Neural progenitor cell (in vitro differentiated cells): ENCODE results near the gene PIK3C3. TPM values are rescaled to one million over a fixed set of nuclear protein-coding genes. Genes with fewer than 3 reads are reported as not detected.
"Not testable (repeated sequence)": the region's sequence is repeated elsewhere in the genome, so short reads cannot be mapped to it uniquely, and the experiment has no call there.

ENCODE experiments used
- DNase-seq: peaks from one replicate; pipeline ENCODE4 v3.0.0-alpha.2; 2016; ENCODE audit warnings: low spot score
- H2AFZ ChIP-seq: fragments of 200-600 bp; sonication (generic); replicated peaks from 2 replicates; pipeline ENCODE4 v1.6.1; 2016; ENCODE audit warnings: antibody characterized with exemption
- H3F3A ChIP-seq: fragments of 200-600 bp; sonication (generic); 2 replicates; pipeline ENCODE4 v1.6.1; 2016; ENCODE audit warnings: antibody characterized with exemption, low read depth
- H3K27ac ChIP-seq: fragments of 200-600 bp; sonication (generic); 2 replicates; pipeline ENCODE4 v1.5.1; 2016; ENCODE audit warnings: mild to moderate bottlenecking
- H3K27me3 ChIP-seq: fragments of 200-600 bp; sonication (generic); 2 replicates; pipeline ENCODE4 v1.6.1; 2016; ENCODE audit warnings: mild to moderate bottlenecking, moderate library complexity
- H3K36me3 ChIP-seq: fragments of 200-600 bp; sonication (generic); 2 replicates; pipeline ENCODE4 v1.5.1; 2016
- H3K4me1 ChIP-seq: fragments of 200-600 bp; sonication (generic); 2 replicates; pipeline ENCODE4 v1.6.1; 2016; ENCODE audit warnings: mixed run types
- H3K4me2 ChIP-seq: fragments of 200-600 bp; sonication (generic); 2 replicates; pipeline ENCODE4 v1.6.1; 2016
- H3K4me3 ChIP-seq: fragments of 200-600 bp; sonication (generic); 2 replicates; pipeline ENCODE4 v1.5.1; 2016
- H3K79me2 ChIP-seq: fragments of 200-600 bp; sonication (generic); 2 replicates; pipeline ENCODE4 v1.6.1; 2016; ENCODE audit warnings: low read depth
- H3K9ac ChIP-seq: fragments of 200-600 bp; sonication (generic); 2 replicates; pipeline ENCODE4 v1.6.1; 2016
- H3K9me3 ChIP-seq: fragments of 200-600 bp; sonication (generic); 2 replicates; pipeline ENCODE4 v1.5.1; 2016; ENCODE audit warnings: low read depth
- H4K20me1 ChIP-seq: fragments of 200-600 bp; sonication (generic); 2 replicates; pipeline ENCODE4 v1.6.1; 2016; ENCODE audit warnings: low read depth
- H3K27ac Mint-ChIP-seq: 3 replicates; pipeline ENCODE4 v1.8.0; 2021; ENCODE audit warnings: mixed read lengths
- H3K27me3 Mint-ChIP-seq: 2 replicates; pipeline ENCODE4 v1.8.0; 2022; ENCODE audit warnings: low read depth, mild to moderate bottlenecking, inconsistent platforms, moderate library complexity, mixed read lengths; ENCODE audit not compliant: insufficient read depth
- H3K36me3 Mint-ChIP-seq: 3 replicates; pipeline ENCODE4 v1.8.0; 2021; ENCODE audit warnings: mixed read lengths
- H3K4me1 Mint-ChIP-seq: 3 replicates; pipeline ENCODE4 v1.8.0; 2021; ENCODE audit warnings: mixed read lengths
- H3K4me3 Mint-ChIP-seq: 3 replicates; pipeline ENCODE4 v1.8.0; 2021; ENCODE audit warnings: mild to moderate bottlenecking, moderate library complexity, mixed read lengths
- H3K9me3 Mint-ChIP-seq: 3 replicates; pipeline ENCODE4 v1.8.0; 2020; ENCODE audit warnings: mixed read lengths
- EZH2 ChIP-seq: fragments of 200-600 bp; sonication (generic); IDR thresholded peaks from 2 replicates; pipeline ENCODE4 v1.6.1; 2017; ENCODE audit warnings: antibody characterized with exemption, mild to moderate bottlenecking, moderate library complexity
- EZH2phosphoT487 ChIP-seq: fragments of 200-600 bp; sonication (generic); IDR thresholded peaks from 2 replicates; pipeline ENCODE4 v1.6.1; 2017; ENCODE audit warnings: antibody characterized with exemption
- total RNA-seq: library from RNA; depleted of rRNA; stranded (reverse); fragments of >200 nt; gene quantifications from 2 replicates; pipeline ENCODE4 v1.2.3, GENCODE V29; 2015; ENCODE audit warnings: low replicate concordance
- TF ChIP-seq, protein P1 (sequence below): fragments of 200-600 bp; sonication (generic); IDR thresholded peaks from 2 replicates; pipeline ENCODE4 v1.5.1; 2017; ENCODE audit warnings: antibody characterized with exemption, mild to moderate bottlenecking

PIK3C3 gene
- total RNA-seq, 1 donor from 2014 or later: 87.0 TPM

GRCh38 chr18:42047721-42048120 is 92.7 kb downstream of the PIK3C3 start:
- peaks cover 4% of the 10 kb centered on the region for H3K4me1 Mint-ChIP-seq
- TF ChIP-seq, protein P1, sequence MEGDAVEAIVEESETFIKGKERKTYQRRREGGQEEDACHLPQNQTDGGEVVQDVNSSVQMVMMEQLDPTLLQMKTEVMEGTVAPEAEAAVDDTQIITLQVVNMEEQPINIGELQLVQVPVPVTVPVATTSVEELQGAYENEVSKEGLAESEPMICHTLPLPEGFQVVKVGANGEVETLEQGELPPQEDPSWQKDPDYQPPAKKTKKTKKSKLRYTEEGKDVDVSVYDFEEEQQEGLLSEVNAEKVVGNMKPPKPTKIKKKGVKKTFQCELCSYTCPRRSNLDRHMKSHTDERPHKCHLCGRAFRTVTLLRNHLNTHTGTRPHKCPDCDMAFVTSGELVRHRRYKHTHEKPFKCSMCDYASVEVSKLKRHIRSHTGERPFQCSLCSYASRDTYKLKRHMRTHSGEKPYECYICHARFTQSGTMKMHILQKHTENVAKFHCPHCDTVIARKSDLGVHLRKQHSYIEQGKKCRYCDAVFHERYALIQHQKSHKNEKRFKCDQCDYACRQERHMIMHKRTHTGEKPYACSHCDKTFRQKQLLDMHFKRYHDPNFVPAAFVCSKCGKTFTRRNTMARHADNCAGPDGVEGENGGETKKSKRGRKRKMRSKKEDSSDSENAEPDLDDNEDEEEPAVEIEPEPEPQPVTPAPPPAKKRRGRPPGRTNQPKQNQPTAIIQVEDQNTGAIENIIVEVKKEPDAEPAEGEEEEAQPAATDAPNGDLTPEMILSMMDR: no peak
- TF ChIP-seq EZH2 (no peak), EZH2phosphoT487 (no peak)
- no peaks in the 10 kb centered on the region for H3K9me3 ChIP-seq
- H3K4me3 Mint-ChIP-seq: no peak overlapping the region
- peaks cover 12% of the 10 kb centered on the region for H3K36me3 Mint-ChIP-seq
- no peak overlapping the region for H3K4me2 ChIP-seq
- peaks cover 5% of the 10 kb centered on the region for H3F3A ChIP-seq
- H4K20me1 ChIP-seq: no peaks in the 10 kb centered on the region
- no peaks in the 10 kb centered on the region for H3K9me3 Mint-ChIP-seq
- no peak for DNase-seq
- no peak overlapping the region for H3K4me3 ChIP-seq
- H3K27ac Mint-ChIP-seq: no peak overlapping the region
- H3K79me2 ChIP-seq: no peaks in the 10 kb centered on the region
- no peak overlapping the region for H3K9ac ChIP-seq
- H3K4me1 ChIP-seq: no peaks in the 10 kb centered on the region
- H3K27ac ChIP-seq: no peak overlapping the region
- H3K27me3 Mint-ChIP-seq: no peaks in the 10 kb centered on the region
- H2AFZ ChIP-seq: no peak overlapping the region
- no peaks in the 10 kb centered on the region for H3K27me3 ChIP-seq
- H3K36me3 ChIP-seq: peaks cover 6% of the 10 kb centered on the region

DNA sequence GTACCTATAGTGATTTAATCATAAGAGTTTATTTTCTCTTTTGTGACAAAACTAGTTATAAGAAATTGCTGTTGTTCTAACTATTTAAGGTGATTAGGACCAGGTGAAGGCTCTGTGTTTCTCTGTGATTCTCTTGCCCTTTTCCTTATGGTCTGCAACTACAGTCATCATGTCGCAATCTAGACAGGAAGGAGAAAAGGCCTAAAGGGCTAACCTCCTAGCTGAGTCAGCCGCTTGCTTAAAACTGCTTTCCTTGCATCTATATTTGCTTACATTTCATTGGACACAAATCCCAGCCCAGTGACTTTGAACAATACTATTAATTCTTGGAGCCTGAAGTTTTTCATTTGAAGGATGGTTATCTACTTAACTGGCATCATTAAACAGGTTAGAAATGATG is 93.1 kb downstream of the PIK3C3 start:
- no peak for DNase-seq
- Histone ChIP-seq H3K36me3 (peaks cover 6% of the 10 kb centered on the region), H2AFZ (no peak overlapping the region), H3K79me2 (no peaks in the 10 kb centered on the region), H3K27ac (no peak overlapping the region), H3K4me3 (no peak overlapping the region), H3F3A (peaks cover 8% of the 10 kb centered on the region), H4K20me1 (no peaks in the 10 kb centered on the region), H3K9ac (no peak overlapping the region), H3K9me3 (no peaks in the 10 kb centered on the region), H3K4me1 (no peaks in the 10 kb centered on the region), H3K4me2 (no peak overlapping the region), H3K27me3 (no peaks in the 10 kb centered on the region)
- Mint-ChIP-seq H3K4me3 (no peak overlapping the region), H3K9me3 (no peaks in the 10 kb centered on the region), H3K27ac (no peak overlapping the region), H3K4me1 (peaks cover 7% of the 10 kb centered on the region), H3K36me3 (peaks cover 12% of the 10 kb centered on the region), H3K27me3 (no peaks in the 10 kb centered on the region)
- TF ChIP-seq EZH2: no peak
- TF ChIP-seq, protein P1: no peak
- TF ChIP-seq EZH2phosphoT487: no peak

DNA sequence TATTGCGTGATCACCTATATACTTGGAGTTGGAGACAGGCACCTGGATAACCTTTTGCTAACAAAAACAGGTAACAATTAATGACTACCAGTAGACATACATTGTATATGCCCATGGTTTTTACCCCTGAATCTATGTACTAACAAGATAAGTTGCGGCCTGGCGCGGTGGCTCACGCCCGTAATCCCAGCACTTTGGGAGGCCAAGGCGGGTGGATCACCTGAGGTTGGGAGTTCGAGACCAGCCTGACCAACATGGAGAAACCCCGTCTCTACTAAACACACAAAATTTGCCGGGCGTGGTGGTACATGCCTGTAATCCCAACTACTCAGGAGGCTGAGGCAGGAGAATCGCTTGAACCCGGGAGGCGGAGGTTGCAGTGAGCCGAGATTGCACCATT is 94.5 kb downstream of the PIK3C3 start:
- not testable (repeated sequence) for H4K20me1 ChIP-seq

DNA sequence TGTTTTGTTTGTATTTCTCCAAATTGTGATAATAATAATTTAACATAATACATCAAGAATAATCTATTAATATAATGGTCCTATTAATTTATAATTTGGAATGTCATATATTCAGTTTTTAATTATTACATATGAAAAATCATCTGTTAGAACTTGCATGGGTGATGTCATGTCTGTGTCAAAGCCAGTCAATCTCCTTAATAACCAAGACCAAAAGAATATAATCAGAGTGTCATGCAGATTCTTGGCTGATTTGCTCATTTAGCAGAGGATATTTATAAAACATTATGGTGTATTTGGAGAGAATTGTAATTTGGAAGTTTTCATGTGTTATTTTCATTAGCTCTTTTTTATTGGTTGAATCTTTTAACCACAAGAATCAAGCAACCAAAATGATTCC is 96.4 kb downstream of the PIK3C3 start:
- Histone ChIP-seq H3K9me3 (no peaks in the 10 kb centered on the region), H3K79me2 (no peaks in the 10 kb centered on the region), H3K4me1 (no peaks in the 10 kb centered on the region), H4K20me1 (no peaks in the 10 kb centered on the region), H3K4me3 (no peak overlapping the region), H3K27ac (no peak overlapping the region), H2AFZ (no peak overlapping the region), H3F3A (peaks cover 8% of the 10 kb centered on the region), H3K27me3 (no peaks in the 10 kb centered on the region), H3K9ac (no peak overlapping the region), H3K4me2 (no peak overlapping the region), H3K36me3 (peaks cover 6% of the 10 kb centered on the region)
- Mint-ChIP-seq H3K27me3 (no peaks in the 10 kb centered on the region), H3K36me3 (peaks cover 7% of the 10 kb centered on the region), H3K4me1 (peaks cover 10% of the 10 kb centered on the region), H3K27ac (no peak overlapping the region), H3K9me3 (no peaks in the 10 kb centered on the region), H3K4me3 (no peak overlapping the region)
- TF ChIP-seq, protein P1: no peak
- TF ChIP-seq EZH2: no peak
- TF ChIP-seq EZH2phosphoT487: no peak
- DNase-seq: no peak

More for the DNA sequence above, 94.5 kb downstream of the PIK3C3 start:
- H3K9ac ChIP-seq, H3F3A ChIP-seq, H3K79me2 ChIP-seq, H3K27me3 ChIP-seq, H3K36me3 ChIP-seq, H3K27ac ChIP-seq, H3K4me1 ChIP-seq, H3K27me3 Mint-ChIP-seq, H2AFZ ChIP-seq, H3K4me3 ChIP-seq, H3K9me3 ChIP-seq, H3K36me3 Mint-ChIP-seq, H3K27ac Mint-ChIP-seq, H3K4me2 ChIP-seq, H3K4me1 Mint-ChIP-seq, H3K4me3 Mint-ChIP-seq, H3K9me3 Mint-ChIP-seq, DNase-seq: not testable (repeated sequence)
